HG03342 (cell line): ENCODE measurements around the gene MRAP2.
A peak's percentile ranks its signal among the peaks of the same experiment; 100 is the strongest.
"Not testable (repeated sequence)": the region's sequence is repeated elsewhere in the genome, so short reads cannot be mapped to it uniquely, and the experiment has no call there.

Experiments used
- ATAC-seq: cut with Tn5 transposase; IDR thresholded peaks from one replicate; pipeline ENCODE4 v1.9.1; 2021; ENCODE audit warnings: mild to moderate bottlenecking, moderate library complexity; ENCODE audit not compliant: unreplicated experiment

MRAP2 gene

GRCh38 chr6:84072442-84072997 is 38.9 kb downstream of the MRAP2 start:
- no peak for ATAC-seq

- ATAC-seq = no peak
Measured at GRCh38 chr6:84074988-84075781, 41.6 kb downstream of the MRAP2 start.

DNA sequence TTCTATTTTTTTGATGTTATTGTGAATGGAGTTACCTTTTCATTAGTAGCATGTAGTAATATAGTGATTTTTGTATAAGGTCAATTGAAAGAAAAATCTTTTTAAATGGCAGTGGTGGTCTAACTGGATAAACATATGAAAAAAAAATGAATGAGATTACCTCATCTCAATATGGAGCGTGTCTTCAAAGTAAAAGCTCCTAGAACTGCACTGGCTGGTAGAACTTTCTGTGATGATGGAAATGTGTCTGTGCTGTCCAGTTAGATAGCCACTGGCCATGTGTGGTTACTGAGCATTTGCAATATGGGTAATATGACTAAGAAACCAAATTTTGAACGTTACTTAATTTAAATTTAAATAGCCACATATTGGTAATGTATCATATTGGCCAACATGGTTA is 44.1 kb downstream of the MRAP2 start:
- ATAC-seq = no peak

DNA sequence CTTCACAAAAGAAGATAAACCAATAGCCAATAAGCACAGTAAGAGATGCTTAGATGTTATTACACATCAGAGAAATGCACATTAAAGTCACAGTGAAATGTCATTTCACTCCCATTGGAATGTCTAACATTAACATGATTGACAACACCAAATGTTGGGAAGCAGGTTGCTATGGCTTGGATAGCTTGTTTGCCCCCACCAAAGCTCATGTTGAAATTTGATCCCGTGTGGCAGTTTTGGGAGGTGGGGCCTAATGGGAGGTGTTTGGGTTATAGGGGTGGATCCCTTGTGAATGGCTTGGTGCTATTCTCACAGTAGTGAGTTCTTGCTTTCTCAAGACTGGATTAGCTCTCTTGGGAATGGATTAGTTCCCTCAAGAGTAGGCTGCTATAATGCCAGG is 44.8 kb downstream of the MRAP2 start:
- ATAC-seq = no peak

GRCh38 chr6:84081222-84081621 is 47.6 kb downstream of the MRAP2 start:
- ATAC-seq = no peak

DNA sequence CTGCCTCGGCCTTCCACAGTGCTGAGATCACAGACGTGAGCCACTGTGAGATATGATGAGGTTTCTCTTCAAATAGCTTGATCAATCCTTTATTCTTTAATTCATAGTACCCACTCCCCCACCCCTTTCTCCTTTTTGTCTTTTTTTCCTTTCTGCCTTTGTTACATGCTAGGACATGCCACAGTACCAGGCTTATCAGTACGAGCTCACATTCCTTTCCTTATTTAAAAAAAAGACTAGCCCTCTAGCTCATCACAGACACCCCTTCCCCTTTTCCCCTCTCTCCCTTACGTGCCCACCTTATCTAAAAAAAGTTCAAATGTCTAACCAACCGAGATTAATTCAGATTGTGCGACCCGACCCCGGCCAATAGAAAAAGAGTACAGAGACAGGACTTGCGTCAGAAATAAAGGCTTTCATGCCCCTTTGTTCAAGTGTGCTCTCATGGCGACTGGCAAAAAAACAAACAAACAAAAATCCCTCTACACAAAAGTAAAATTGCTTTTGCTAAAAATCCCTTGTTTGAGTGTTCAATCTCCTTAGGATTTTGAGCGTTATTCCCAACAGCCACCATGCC is 49.2 kb downstream of the MRAP2 start:
- ATAC-seq = no peak

DNA sequence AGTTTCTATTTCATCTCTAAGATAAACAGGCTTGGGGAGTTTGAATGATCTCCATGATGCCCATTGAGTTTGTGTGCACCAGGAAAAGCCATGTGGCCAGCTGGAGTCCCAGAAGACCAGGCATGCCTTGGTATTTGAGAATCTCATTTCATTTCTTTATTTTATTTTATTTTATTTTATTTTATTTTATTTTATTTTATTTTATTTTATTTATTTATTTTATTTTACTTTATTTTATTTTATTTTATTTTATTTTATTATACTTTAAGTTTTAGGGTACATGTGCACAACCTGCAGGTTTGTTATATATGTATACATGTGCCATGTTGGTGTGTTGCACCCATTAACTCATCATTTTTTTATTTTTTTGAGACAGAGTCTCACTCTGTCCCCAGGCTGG is 51.1 kb downstream of the MRAP2 start:
- not testable (repeated sequence) for ATAC-seq

GRCh38 chr6:84086056-84086455 is 52.5 kb downstream of the MRAP2 start:
- ATAC-seq = no peak

- no peak for ATAC-seq
Measured at GRCh38 chr6:84086545-84087429, 53.2 kb downstream of the MRAP2 start.

DNA sequence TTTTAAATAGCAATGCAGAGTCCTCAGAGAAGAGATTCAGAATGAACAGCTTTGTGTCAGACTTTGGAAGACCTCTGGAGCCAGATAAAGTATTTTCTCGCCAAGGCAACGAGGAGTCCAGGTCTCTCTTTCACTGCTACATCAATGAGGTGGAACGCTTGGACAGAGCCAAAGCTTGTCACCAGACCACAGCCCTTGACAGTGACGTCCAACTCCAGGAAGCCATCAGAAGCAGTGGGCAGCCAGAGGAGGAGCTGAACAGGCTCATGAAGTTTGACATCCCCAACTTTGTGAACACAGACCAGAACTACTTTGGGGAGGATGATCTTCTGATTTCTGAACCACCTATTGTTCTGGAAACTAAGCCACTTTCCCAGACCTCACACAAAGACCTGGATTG is 55.5 kb downstream of the MRAP2 start:
- ATAC-seq = no peak

GRCh38 chr6:84089552-84089951 is 56.0 kb downstream of the MRAP2 start:
- ATAC-seq = no peak

DNA sequence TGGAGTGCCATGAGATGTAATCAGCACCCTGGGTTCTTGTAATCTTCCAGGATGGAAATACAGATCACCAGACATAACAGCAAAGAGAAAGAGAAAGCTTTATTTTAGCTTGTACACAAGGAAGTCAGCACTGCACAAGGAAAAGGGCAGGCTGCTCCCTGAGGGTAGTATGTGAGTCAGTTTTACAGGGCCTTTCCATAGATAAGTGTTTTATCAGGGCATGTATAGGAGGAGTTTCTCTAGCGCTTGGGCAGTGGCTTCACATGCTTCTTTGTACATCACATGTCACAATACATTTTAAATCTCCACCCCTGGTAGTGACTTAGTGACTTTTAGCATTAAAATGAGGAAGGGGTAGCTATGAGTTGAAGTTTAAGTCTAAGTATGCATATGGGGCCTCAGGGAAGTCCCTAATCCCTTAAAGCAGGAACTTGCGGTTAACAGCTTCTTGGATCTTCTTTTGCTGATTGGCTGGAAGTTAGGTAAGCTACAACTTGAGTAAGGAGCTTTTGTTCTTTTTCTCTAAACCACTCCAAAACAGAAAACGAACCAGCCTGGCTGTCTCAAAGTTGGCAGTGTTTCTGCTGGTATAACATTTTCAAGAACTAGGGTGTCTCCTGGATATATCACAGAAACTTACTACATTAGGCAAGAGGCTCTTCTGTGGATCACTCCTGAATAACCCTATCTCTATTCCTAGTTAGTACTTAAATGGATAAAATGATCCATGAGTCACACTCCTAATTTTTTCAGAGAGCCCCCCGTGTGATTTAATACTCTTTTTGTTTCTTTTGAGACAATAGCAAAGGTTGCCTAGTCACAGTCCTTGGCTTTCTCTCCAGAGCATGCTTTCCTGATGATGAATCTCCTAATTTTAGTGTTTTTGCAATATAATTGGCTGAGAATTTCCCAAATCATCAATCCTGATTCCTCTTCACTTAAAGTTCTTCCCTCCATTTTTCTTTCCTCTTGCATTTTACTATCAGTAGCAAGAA is 60.2 kb downstream of the MRAP2 start:
- ATAC-seq = peak; percentile 73

DNA sequence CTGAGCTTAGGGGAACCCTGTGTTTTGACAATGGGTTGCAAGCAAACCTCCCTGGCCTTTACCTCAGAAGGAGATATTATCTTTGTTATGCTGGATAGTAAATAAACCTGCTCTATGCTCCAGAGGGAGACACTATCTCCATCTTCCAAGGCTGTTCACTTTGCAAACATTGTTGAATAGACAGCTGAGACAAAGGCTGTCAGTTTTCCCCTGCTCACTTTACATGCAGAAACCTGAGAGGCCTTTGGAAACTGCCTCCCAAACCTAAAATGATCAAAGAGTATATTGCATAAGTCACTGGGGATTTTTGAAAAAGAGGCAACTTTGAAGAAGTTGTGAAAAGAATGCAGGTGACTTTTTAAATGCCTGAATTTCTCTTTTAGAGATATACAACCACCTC is 61.6 kb downstream of the MRAP2 start:
- no peak for ATAC-seq

- ATAC-seq = no peak
Measured at GRCh38 chr6:84103029-84103428, 69.5 kb downstream of the MRAP2 start.

GRCh38 chr6:84105215-84105924 is 71.8 kb downstream of the MRAP2 start:
- ATAC-seq = not testable (repeated sequence)

- no peak for ATAC-seq
Measured at GRCh38 chr6:84107495-84107894, 73.9 kb downstream of the MRAP2 start.

DNA sequence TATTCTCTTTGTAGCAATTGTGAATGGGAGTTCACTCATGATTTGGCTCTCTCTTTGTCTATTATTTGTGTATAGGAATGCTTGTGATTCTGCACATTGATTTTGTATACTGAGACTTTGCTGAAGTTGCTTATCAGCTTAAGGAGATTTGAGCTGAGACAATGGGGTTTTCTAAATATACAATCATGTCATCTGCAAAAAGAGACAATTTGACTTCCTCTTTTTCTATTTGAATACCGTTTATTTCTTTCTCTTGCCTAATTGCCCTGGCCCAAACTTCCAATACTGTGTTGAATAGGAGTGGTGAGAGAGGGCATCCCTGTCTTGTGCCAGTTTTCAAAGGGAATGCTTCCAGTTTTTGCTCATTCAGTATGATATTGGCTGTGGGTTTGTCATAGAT is 77.8 kb downstream of the MRAP2 start:
- ATAC-seq = not testable (repeated sequence)

DNA sequence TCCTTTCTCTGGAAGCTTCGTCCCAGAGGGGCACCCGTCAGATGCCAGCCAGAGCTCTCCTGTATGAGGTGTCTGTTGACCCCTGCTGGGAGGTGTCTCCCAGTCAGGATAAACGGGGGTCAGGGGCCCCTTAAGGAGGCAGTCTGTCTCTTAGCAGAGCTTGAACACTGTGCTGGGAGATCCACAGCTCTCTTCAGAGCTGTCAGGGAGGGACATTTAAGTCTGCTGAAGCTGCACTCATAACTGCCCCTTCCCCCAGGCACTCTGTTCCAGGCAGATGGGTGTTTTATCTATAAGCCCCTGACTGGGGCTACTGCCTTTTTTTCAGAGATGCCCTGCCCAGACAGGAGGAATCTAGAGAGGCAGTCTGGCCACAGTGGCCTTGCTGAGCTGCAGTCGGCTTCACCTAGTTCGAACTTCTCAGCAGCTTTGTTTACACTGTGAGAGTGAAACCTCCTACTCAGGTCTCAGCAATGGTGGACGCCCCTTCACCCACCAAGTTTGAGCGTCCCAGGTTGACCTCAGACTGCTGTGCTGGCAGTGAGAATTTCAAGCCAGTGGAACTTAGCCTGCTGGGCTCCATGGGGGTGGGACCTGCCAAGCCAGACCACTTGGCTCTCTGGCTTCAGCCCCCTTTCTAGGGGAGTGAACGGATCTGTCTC is 81.5 kb downstream of the MRAP2 start:
- ATAC-seq = not testable (repeated sequence)

GRCh38 chr6:84118191-84118590 is 84.6 kb downstream of the MRAP2 start:
- no peak for ATAC-seq
